ENCODE results near the gene TCF12. TPM values are rescaled to one million over a fixed set of nuclear protein-coding genes. Genes with fewer than 3 reads are reported as not detected.

TCF12 gene
- total RNA-seq, 3 donors from 2014 or later: 164 to 198 (median 174) TPM

DNA sequence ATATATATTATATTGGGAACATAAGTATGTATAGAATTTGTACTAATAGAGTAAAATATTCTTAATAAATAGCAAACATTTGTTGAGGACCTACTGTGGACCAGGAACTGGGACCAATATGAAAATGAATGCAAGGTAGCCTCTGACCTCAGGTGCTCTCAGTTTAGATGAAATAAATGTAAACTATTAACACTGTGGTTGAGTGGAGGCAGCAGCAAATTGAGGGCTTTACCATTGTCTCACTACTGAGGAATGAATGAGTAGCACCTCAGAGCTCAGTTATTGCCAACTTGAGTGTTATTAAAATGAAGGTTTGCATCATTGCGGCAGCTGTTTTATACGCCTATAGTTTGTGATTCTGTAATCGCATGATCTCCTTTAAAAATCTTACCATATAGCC, 366.9 kb downstream of the TCF12 start:
- no peak overlapping the region for H3K4me3 ChIP-seq
- TF ChIP-seq POLR2A (IDR thresholded peaks at IDR 0.05) (no peak), POLR2AphosphoS5 (IDR thresholded peaks at IDR 0.05) (no peak)
- TF ChIP-seq, protein P1, sequence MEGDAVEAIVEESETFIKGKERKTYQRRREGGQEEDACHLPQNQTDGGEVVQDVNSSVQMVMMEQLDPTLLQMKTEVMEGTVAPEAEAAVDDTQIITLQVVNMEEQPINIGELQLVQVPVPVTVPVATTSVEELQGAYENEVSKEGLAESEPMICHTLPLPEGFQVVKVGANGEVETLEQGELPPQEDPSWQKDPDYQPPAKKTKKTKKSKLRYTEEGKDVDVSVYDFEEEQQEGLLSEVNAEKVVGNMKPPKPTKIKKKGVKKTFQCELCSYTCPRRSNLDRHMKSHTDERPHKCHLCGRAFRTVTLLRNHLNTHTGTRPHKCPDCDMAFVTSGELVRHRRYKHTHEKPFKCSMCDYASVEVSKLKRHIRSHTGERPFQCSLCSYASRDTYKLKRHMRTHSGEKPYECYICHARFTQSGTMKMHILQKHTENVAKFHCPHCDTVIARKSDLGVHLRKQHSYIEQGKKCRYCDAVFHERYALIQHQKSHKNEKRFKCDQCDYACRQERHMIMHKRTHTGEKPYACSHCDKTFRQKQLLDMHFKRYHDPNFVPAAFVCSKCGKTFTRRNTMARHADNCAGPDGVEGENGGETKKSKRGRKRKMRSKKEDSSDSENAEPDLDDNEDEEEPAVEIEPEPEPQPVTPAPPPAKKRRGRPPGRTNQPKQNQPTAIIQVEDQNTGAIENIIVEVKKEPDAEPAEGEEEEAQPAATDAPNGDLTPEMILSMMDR (IDR thresholded peaks at IDR 0.05): no peak
- H3K27ac ChIP-seq: no peak overlapping the region
- intact Hi-C loops (cut with DNase I; ENCODE audit: low total_unique reads): no loop called here
- no peaks in the 10 kb centered on the region for H3K36me3 ChIP-seq
- no peaks in the 10 kb centered on the region for H3K9me3 ChIP-seq
- no peak for DNase-seq (ENCODE audit: low spot score in 2 of 2)
- no peaks in the 10 kb centered on the region for H3K4me1 ChIP-seq
- H3K27me3 ChIP-seq: no peaks in the 10 kb centered on the region

- TF ChIP-seq, protein P1 (IDR thresholded peaks at IDR 0.05): no peak
- TF ChIP-seq POLR2A (IDR thresholded peaks at IDR 0.05) (no peak), POLR2AphosphoS5 (IDR thresholded peaks at IDR 0.05) (no peak)
- Histone ChIP-seq H3K9me3 (no peaks in the 10 kb centered on the region), H3K4me1 (no peaks in the 10 kb centered on the region), H3K36me3 (no peaks in the 10 kb centered on the region), H3K4me3 (no peak overlapping the region), H3K27me3 (no peaks in the 10 kb centered on the region), H3K27ac (no peak overlapping the region)
- no peak for DNase-seq (ENCODE audit: low spot score in 2 of 2)
- intact Hi-C loops (cut with DNase I; ENCODE audit: low total_unique reads): no loop called here
Measured at GRCh38 chr15:57286446-57287122, 368.1 kb downstream of the TCF12 start.

- no peaks in the 10 kb centered on the region for H3K4me1 ChIP-seq
- intact Hi-C loops (cut with DNase I; ENCODE audit: low total_unique reads): no loop called here
- no peak overlapping the region for H3K4me3 ChIP-seq
- no peaks in the 10 kb centered on the region for H3K9me3 ChIP-seq
- H3K27me3 ChIP-seq: no peaks in the 10 kb centered on the region
- TF ChIP-seq POLR2AphosphoS5 (IDR thresholded peaks at IDR 0.05): no peak
- TF ChIP-seq POLR2A (IDR thresholded peaks at IDR 0.05): no peak
- TF ChIP-seq, protein P1 (IDR thresholded peaks at IDR 0.05): no peak
- H3K27ac ChIP-seq: no peak overlapping the region
- DNase-seq (ENCODE audit: low spot score in 2 of 2): no peak
- no peaks in the 10 kb centered on the region for H3K36me3 ChIP-seq
Measured at GRCh38 chr15:57287123-57287521, 368.7 kb downstream of the TCF12 start.

DNA sequence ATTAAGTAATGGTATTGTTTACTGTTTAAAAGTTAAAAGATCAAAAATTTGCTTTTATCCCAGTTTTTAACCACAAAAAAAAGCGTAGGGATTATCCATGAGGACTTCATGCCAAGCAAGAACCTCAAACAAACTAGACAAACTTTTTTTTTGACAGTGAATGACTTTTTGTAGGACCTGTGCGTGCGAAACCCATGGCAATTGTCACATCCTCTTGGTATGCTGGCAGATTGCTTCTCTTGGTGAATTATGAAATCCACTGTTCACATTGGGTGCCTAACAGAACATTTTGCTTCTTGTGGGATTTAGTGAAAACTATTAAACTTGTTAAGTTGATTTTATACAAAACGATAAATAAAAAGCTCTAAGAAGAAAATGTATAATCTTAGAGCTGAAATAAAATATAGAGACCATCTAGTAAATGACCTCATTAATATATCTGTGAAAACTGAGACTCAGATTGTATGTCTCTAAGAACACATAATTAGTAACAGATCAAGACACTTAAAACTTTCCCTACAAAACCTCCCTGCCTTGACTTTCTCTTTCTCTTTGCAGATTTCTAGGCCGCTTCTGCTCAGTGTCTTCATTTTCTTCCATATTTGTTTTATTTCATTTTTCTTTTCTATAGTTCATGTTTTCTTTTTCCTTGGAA, 370.6 kb downstream of the TCF12 start:
- no peaks in the 10 kb centered on the region for H3K27me3 ChIP-seq
- no peaks in the 10 kb centered on the region for H3K4me1 ChIP-seq
- H3K4me3 ChIP-seq: no peak overlapping the region
- DNase-seq (ENCODE audit: low spot score in 2 of 2): no peak
- no peak for TF ChIP-seq POLR2A (IDR thresholded peaks at IDR 0.05)
- TF ChIP-seq, protein P1 (IDR thresholded peaks at IDR 0.05): no peak
- no peak for TF ChIP-seq POLR2AphosphoS5 (IDR thresholded peaks at IDR 0.05)
- H3K27ac ChIP-seq: peak overlapping the region in 1 of 2 donors; percentile 6
- intact Hi-C loops (cut with DNase I; ENCODE audit: low total_unique reads): no loop called here
- H3K9me3 ChIP-seq: no peaks in the 10 kb centered on the region
- H3K36me3 ChIP-seq: no peaks in the 10 kb centered on the region

DNA sequence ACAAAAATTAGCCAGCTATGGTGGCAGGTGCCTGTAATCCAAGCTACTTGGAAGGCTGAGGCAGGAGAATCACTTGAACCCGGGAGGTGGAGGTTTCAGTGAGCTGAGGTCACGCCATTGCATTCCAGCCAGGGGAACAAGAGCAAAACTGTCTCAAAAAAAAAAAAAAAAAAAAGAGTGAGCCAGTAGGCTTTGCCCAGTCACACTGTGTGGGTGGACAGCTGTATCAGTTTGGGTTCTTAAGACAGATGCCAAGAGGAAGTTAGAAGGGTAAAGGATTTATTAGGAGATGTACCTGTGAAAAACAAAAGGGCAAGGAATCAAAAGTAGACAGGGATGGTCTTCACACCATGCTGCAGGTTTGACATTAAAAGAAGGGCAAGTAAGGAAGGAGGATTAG, 371.7 kb downstream of the TCF12 start:
- no peaks in the 10 kb centered on the region for H3K27me3 ChIP-seq
- H3K36me3 ChIP-seq: no peaks in the 10 kb centered on the region
- H3K4me3 ChIP-seq: no peak overlapping the region
- no peak for TF ChIP-seq POLR2AphosphoS5 (IDR thresholded peaks at IDR 0.05)
- TF ChIP-seq POLR2A (IDR thresholded peaks at IDR 0.05): no peak
- TF ChIP-seq, protein P1 (IDR thresholded peaks at IDR 0.05): no peak
- H3K9me3 ChIP-seq: no peaks in the 10 kb centered on the region
- intact Hi-C loops (cut with DNase I; ENCODE audit: low total_unique reads): no loop called here
- no peak for DNase-seq (ENCODE audit: low spot score in 2 of 2)
- H3K4me1 ChIP-seq: no peaks in the 10 kb centered on the region
- no peak overlapping the region for H3K27ac ChIP-seq
